Epithelial cell of esophagus (primary cell): ENCODE data around the gene FLNA.
"Not testable (repeated sequence)": the region's sequence is repeated elsewhere in the genome, so short reads cannot be mapped to it uniquely, and the experiment has no call there.

Source experiments
- DNase-seq: peaks from one replicate; pipeline ENCODE4 v3.0.0; 2010; ENCODE audit warnings: low read depth
- H3K4me3 ChIP-seq: 2 replicates; pipeline ENCODE4 v1.5.1; 2011; ENCODE audit warnings: mild to moderate bottlenecking, low read length, control low read depth
- TF ChIP-seq, protein P1 (sequence below): IDR thresholded peaks from 2 replicates; pipeline ENCODE4 v1.5.1; 2011; ENCODE audit warnings: low read depth, mild to moderate bottlenecking, low read length, control low read depth, inconsistent platforms; ENCODE audit not compliant: insufficient read depth; ENCODE audit errors: missing control alignments

Gene FLNA

GRCh38 chrX:154401918-154402621 is 27.6 kb upstream of the FLNA start:
- TF ChIP-seq, protein P1, sequence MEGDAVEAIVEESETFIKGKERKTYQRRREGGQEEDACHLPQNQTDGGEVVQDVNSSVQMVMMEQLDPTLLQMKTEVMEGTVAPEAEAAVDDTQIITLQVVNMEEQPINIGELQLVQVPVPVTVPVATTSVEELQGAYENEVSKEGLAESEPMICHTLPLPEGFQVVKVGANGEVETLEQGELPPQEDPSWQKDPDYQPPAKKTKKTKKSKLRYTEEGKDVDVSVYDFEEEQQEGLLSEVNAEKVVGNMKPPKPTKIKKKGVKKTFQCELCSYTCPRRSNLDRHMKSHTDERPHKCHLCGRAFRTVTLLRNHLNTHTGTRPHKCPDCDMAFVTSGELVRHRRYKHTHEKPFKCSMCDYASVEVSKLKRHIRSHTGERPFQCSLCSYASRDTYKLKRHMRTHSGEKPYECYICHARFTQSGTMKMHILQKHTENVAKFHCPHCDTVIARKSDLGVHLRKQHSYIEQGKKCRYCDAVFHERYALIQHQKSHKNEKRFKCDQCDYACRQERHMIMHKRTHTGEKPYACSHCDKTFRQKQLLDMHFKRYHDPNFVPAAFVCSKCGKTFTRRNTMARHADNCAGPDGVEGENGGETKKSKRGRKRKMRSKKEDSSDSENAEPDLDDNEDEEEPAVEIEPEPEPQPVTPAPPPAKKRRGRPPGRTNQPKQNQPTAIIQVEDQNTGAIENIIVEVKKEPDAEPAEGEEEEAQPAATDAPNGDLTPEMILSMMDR = no peak
- no peak overlapping the region for H3K4me3 ChIP-seq
- DNase-seq = peak; percentile 77

DNA sequence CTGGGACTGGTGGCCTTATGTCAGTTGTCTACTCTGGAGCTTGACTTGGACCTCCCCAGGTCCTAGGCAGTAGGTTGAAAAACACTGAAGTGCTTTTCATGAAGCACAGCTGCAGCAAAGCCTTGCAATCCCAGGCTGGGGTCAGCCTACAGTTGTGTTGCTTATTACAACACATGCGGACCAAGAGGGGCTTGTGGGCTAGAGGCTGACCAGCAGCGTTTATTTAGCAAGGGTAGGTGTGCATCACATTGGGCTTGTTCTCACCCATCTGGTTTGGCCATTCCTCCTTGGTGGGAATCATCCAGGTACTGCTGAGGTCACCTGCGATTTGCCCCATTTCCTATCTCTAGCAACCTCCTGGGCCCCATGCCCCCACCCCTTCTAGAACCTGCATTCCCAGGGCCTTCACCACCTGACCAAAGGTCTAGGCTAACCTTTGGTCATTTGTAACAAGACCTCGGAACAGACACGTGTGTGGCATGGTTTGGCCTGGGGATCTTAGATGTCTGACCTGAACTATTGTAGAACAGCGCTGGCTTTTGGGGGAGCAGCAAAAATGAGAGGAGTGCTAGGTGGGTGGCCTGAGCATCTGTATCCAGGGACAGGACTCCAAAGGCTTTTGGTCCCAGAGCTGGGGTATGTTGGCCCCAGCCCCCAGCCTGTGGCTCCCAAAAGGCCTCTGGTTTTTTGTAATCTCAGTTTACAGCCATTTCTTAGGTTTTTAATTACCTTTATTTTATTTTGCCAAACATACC is 26.8 kb upstream of the FLNA start:
- TF ChIP-seq, protein P1 = no peak
- no peak overlapping the region for H3K4me3 ChIP-seq
- peak; percentile 22 for DNase-seq

DNA sequence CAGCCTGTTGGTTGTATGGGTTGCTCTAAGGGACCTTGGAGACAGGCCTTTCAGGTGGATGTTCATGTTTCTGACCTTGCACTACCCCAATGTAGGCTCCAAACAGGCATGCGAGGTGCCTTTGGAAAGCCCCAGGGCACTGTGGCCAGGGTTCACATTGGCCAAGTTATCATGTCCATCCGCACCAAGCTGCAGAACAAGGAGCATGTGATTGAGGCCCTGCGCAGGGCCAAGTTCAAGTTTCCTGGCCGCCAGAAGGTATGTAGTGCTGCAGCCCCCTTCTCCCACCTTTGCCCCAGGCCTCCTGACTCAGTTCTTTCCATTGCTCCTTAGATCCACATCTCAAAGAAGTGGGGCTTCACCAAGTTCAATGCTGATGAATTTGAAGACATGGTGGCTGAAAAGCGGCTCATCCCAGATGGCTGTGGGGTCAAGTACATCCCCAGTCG is 26.0 kb upstream of the FLNA start:
- DNase-seq, H3K4me3 ChIP-seq: not testable (repeated sequence)

- TF ChIP-seq, protein P1 = no peak
- H3K4me3 ChIP-seq = peak overlapping the region; percentile 84
- no peak for DNase-seq
Observed at GRCh38 chrX:154399527-154400368, 25.3 kb upstream of the FLNA start.

- H3K4me3 ChIP-seq = peak overlapping the region; percentile 84
- DNase-seq = peak; percentile 70
- TF ChIP-seq, protein P1 = peak; percentile 71
Observed at GRCh38 chrX:154398668-154399526, 24.5 kb upstream of the FLNA start.

DNA sequence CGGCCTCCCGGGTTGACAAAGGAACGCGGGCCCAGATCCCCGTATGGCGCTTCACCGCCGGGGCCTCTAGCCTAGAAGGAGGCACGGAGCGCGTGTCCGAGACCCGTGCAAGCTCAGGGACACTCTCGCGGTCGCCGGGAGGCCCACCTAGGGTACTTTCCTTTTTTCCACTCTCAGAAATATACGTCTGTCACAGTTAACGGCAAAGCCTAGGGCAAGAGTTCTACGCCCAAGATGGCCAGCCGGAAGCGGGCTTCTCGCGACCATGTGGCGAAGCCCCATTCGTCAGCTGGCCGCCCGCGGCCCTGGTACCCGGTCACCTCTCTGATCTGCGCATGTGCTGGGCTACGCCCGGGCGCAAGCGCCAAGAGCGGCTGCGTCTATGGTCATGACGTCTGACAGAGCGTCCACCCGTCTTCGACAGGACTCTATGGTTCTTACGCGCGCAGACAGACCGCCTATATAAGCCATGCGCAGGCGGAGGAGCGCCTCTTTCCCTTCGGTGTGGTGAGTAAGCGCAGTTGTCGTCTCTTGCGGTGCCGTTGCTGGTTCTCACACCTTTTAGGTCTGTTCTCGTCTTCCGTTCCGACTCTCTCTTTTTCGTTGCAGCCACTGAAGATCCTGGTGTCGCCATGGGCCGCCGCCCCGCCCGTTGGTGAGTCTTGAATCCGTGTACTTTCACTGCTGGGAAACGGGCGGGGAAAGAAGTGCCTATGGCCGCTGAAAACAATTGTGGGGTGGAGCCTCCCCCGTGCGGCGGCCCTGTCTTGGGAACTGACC is 23.6 kb upstream of the FLNA start, which contains the start of gene RPL10:
TSS of gene RPL10 (plus strand) at position 490 of the 780 bp plus-strand sequence. CDS start at position 633, 143 bp downstream.
- TF ChIP-seq, protein P1 = no peak
- H3K4me3 ChIP-seq = peak within 1 kb of the TSS; percentile 84
- peak; percentile 95 for DNase-seq
